Amygdala (tissue), 56 donors: Measurements from ENCODE around the gene TXLNB.
"Not testable (repeated sequence)": the region's sequence is repeated elsewhere in the genome, so short reads cannot be mapped to it uniquely, and the experiment has no call there.

Experiments used
- DNase-seq, 56 donors: peaks; one replicate each; lab custom pipeline; 2025; lab: John Stamatoyannopoulos, UW

The TXLNB gene

DNA sequence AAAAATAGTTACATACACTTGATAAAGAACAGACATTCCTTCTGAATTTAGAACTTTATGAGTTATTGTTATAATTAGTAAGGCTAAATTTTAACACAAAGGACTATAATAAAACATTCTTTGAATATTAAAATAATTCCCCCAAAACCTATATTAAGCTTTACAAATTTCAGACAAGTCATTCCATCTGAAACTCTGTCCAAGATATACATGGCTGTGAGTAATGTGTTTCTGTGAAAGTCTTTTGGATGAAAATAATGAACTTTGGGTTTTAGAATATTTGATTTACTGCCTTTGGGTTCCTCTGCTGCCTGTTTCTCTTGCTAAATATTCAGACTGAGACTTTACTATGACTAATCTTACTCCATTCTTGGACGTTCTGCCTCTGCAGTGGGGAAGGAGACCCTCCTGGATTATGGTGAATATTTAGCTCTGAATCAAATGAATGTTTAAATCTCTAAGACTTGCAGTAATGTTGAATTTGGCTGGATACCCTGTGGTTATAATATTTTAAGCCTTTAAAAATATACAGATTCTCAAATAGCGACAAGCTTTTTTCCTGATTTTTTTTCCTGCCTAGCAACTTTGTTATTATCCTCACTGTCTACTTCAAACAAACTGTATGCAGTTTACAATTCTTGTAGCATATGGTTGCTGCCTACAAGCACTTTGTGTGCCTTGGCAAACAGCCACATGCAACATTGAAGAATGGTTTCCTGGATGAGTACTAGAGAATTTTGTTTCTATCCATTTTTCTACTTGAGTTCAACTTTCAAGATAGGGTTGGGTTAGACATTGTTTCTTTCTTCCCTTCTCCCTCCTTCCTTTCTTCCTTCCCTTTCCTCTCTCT is 51.4 kb downstream of the TXLNB start:
- peak in 16 of 56 donors; percentile 0 to 62 (median 19) for DNase-seq

GRCh38 chr6:139239064-139239463 is 52.7 kb downstream of the TXLNB start:
- DNase-seq, result no peak

- DNase-seq, result no peak
Measured at GRCh38 chr6:139236105-139236504, 55.7 kb downstream of the TXLNB start.

DNA sequence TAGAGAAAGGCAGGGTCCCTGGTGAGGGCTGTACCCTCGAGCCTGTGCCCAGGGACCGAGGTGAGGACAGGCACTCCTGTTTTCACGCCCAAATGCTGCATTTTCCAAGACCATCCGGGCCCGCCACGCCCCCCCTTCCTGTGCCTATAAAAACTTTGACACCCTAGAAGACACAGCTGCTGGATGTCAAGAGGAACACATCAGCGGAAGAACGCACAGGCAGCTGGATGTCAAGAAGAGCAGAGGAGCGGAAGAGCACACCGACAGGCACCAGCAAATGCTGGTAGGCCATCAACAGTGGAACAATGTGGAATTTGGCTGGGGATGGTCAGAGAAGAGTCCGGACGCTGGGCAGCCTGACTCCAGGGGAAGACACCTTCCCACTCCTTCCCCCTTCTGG is 56.1 kb downstream of the TXLNB start:
- DNase-seq, result no peak

DNA sequence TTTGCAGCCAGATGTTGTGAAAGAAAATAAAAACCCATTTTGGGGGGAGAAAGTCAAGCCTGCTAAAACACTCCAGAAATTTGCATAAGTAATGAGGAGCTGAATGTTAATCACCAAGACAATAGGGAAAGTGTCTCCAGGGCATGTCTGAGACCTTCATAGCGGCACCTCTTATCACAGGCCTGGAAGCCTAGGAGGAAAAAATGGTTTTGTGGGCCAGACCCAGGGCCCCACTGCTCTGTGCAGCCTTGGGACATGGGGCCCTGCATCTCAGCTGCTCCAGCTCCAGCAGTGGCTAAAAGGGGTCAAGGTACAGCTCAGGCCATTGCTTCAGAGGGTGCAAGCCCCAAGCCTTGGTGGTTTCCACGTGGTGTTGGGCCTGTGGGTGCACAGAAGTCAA is 57.6 kb downstream of the TXLNB start:
- not testable (repeated sequence) for DNase-seq

DNA sequence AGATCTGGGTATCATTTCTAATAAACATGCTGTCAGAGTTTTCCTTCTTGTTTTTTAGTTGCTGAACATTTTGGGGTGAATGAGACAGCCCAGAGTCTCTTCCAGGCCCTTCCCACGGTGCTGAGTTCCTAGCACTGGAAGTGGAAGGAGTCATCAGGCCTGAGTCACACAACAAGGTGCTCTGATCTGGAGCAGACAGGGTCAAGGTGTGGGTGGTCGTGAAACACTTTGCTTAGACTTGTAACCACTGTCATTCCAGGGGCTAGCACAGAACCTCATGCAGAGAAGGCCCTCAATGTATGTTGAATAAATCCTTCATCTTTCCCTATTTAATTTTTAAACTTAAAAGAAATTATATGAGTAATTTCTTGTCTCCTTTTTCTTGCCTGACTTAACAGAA is 60.6 kb downstream of the TXLNB start:
- no peak for DNase-seq

GRCh38 chr6:139230391-139230840 is 61.4 kb downstream of the TXLNB start:
- DNase-seq, result peak in 2 of 56 donors; percentile 5 to 19

DNA sequence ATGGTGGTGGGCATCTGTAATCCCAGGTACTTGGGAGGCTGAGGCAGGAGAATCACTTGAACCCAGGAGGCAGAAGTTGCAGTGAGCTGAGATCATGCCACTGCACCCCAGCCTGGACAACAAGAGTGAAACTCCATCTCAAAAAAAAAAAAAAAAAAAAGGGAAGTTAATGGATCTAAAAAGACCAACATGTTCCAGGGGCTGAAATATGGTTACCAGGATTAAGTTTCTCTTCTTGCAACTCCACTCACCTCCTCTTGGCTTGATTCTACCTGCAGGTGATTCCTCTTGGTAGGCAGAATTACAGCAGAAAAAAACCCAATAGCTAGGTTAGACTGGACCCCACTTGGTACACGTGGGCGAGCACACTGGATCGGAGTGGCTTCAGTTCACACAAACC is 63.4 kb downstream of the TXLNB start:
- not testable (repeated sequence) for DNase-seq

DNA sequence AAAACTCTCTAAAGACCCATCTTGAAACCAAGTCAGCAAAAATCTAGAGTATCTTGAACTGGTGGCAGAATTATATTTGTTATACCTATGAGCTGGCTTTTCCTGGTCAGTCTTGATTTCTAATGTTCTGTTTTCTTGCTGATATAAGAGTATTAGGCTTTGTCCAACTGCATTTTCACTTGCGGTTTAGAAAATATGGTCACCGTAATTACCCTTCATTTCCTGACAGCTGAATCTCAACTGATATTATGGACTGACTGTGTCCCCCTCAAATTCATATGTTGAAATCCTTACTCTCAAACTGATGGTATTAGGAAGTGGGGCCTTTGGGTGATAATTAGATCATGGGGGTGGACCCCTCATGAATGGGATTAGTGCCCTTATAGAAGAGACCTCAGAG is 72.1 kb downstream of the TXLNB start:
- DNase-seq, result no peak

- DNase-seq, result peak in 55 of 56 donors; percentile 6 to 88 (median 66)
Measured at GRCh38 chr6:139219271-139219729, 72.5 kb downstream of the TXLNB start.

- DNase-seq, result not testable (repeated sequence)
Measured at GRCh38 chr6:139212460-139212859, 79.3 kb downstream of the TXLNB start.

DNA sequence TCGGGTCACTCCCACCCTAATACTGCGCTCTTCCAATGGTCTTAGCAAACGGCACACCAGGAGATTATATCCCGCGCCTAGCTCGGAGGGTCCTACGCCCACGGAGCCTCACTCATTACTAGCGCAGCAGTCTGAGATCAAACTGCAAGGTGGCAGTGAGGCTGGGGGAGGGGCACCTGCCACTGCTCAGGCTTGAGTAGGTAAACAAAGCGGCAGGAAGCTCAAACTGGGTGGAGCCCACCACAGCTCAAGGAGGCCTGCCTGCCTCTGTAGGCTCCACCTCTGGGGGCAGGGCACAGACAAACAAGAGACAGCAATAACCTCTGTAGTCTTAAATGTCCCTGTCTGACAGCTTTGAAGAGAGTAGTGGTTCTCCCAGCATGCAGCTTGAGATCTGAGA is 81.0 kb downstream of the TXLNB start:
- DNase-seq, result not testable (repeated sequence)

GRCh38 chr6:139205843-139206242 is 86.0 kb downstream of the TXLNB start:
- DNase-seq, result no peak

DNA sequence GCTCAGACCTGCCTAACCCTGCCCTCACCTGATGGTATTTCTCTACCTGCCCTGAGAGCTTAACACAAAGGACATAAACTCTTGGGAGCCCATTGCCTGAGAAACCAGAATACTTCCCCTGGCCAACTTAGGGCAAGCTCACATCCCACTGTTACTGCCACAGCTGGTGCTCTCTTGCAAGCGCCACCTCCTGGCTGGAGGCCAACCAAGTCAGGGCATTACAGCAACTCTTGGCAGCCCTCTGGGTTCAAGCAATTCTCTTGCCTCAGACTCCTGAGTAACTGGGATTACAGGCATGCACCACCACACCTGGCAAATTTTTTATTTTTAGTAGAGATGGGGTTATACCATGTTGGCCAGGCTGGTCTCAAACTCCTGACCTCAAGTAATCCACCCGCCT is 86.8 kb downstream of the TXLNB start:
- DNase-seq, result no peak

GRCh38 chr6:139201378-139201777 is 90.4 kb downstream of the TXLNB start:
- no peak for DNase-seq

- DNase-seq, result no peak
Measured at GRCh38 chr6:139198529-139199288, 93.1 kb downstream of the TXLNB start.

- no peak for DNase-seq
Measured at GRCh38 chr6:139194740-139195139, 97.1 kb downstream of the TXLNB start.
